GM12878 (cell line): ENCODE data around the gene NT5M. TPM values are rescaled to one million over a fixed set of nuclear protein-coding genes. Genes with fewer than 3 reads are reported as not detected.

Source experiments
- ATAC-seq: fragments of 200-7000 bp; cut with Tn5 transposase; 3 replicates; pipeline ENCODE4 v1.9.1; 2020; ENCODE audit warnings: mild to moderate bottlenecking, moderate library complexity
- BruUV-seq: library from RNA; stranded (reverse); fragments of 400-500 nt; replicated peaks from 2 replicates; lab custom pipeline; 2021; lab: Mats Ljungman, UMichigan
- CTCF ChIA-PET: fragments of 300-600 bp; sonication (Branson Sonifier 250); formaldehyde crosslinking; extraction: SDS; loops from one replicate; lab custom pipeline; 2021; ENCODE audit warnings: inconsistent platforms; lab: Yijun Ruan, JAX
- POLR2A ChIA-PET: fragments of 350-600 bp; formaldehyde crosslinking; extraction: SDS; loops from one replicate; lab custom pipeline; 2021; ENCODE audit warnings: inconsistent platforms; lab: Charles Lee
- RAD21 ChIA-PET: fragments of 300-600 bp; sonication (Branson Sonifier 250); formaldehyde crosslinking; loops from one replicate; lab custom pipeline; 2023; ENCODE audit warnings: antibody characterized with exemption; ENCODE audit not compliant: unreplicated experiment; lab: Charles Lee
- SMC1A ChIA-PET: fragments of 300-600 bp; sonication (Branson Sonifier 250); formaldehyde crosslinking; loops from one replicate; lab custom pipeline; 2023; ENCODE audit not compliant: unreplicated experiment, uncharacterized antibody; lab: Charles Lee
- DNase-seq: peaks from one replicate; pipeline ENCODE4 v3.0.0-alpha.2; 2011; ENCODE audit warnings: low read depth, low spot score
- FAIRE-seq: peaks from 3 replicates; lab custom pipeline; 2011; peaks lifted over from hg19 to GRCh38; lab: Jason Lieb, UNC
- H2AFZ ChIP-seq: 2 replicates; pipeline ENCODE4 v1.6.0; 2011; ENCODE audit warnings: low read depth, low read length, control low read depth; ENCODE audit not compliant: control insufficient read depth
- H3K27ac ChIP-seq: 2 replicates; pipeline ENCODE4 v1.5.1; 2011; ENCODE audit warnings: control low read depth; ENCODE audit not compliant: control insufficient read depth, insufficient read depth
- H3K27me3 ChIP-seq, 2 experiments: replicated peaks in 1 of 2; 2 replicates each; pipeline versions ENCODE4 v1.6.0 to v1.6.1; 2011; ENCODE audit warnings: low read length in 1 of 2; ENCODE audit not compliant: control insufficient read depth in 2 of 2, insufficient read depth in 2 of 2
- H3K36me3 ChIP-seq, 2 experiments: 2 replicates each; pipeline ENCODE4 v1.5.1; 2011; ENCODE audit warnings: low read length in 1 of 2; ENCODE audit not compliant: control insufficient read depth in 2 of 2, insufficient read depth in 2 of 2
- H3K4me1 ChIP-seq: 2 replicates; pipeline ENCODE4 v1.6.1; 2011; ENCODE audit warnings: mild to moderate bottlenecking, low read length, moderate library complexity, mixed read lengths; ENCODE audit not compliant: control insufficient read depth, insufficient read depth
- H3K4me2 ChIP-seq: 2 replicates; pipeline ENCODE4 v1.6.0; 2011; ENCODE audit warnings: control low read depth; ENCODE audit not compliant: control insufficient read depth, insufficient read depth
- H3K4me3 ChIP-seq: fragments of 200-600 bp; sonication (generic); 2 replicates; pipeline ENCODE4 v1.5.1; 2016
- H3K79me2 ChIP-seq: 2 replicates; pipeline ENCODE4 v1.6.0; 2011; ENCODE audit warnings: low read length; ENCODE audit not compliant: control insufficient read depth, insufficient read depth
- H3K9ac ChIP-seq: 2 replicates; pipeline ENCODE4 v1.8.0; 2011; ENCODE audit warnings: low read length, control low read depth, mixed read lengths; ENCODE audit not compliant: control insufficient read depth, insufficient read depth
- H3K9me3 ChIP-seq: replicated peaks from 3 replicates; pipeline ENCODE4 v1.5.1; 2011; ENCODE audit warnings: mild to moderate bottlenecking, low read length; ENCODE audit not compliant: control insufficient read depth, insufficient read depth
- H4K20me1 ChIP-seq: 2 replicates; pipeline ENCODE4 v1.6.0; 2011; ENCODE audit not compliant: control insufficient read depth, insufficient read depth
- BMI1 ChIP-seq: fragments of 450-650 bp; IDR thresholded peaks from 2 replicates; pipeline ENCODE4 v1.6.1; 2016; ENCODE audit warnings: mild to moderate bottlenecking, moderate library complexity, borderline replicate concordance
- IKZF1 ChIP-seq: fragments of 450-650 bp; conservative IDR thresholded peaks from 2 replicates; pipeline ENCODE4 v1.6.1; 2017; ENCODE audit warnings: antibody characterized with exemption, mild to moderate bottlenecking
- KDM1A ChIP-seq: fragments of 200-600 bp; sonication (generic); IDR thresholded peaks from 2 replicates; pipeline ENCODE4 v1.6.1; 2016; ENCODE audit warnings: borderline replicate concordance
- NFXL1 ChIP-seq: fragments of 450-650 bp; IDR thresholded peaks from 2 replicates; pipeline ENCODE4 v1.6.1; 2017; ENCODE audit warnings: antibody characterized with exemption, mild to moderate bottlenecking, borderline replicate concordance
- NRF1 ChIP-seq: conservative IDR thresholded peaks from 2 replicates; pipeline ENCODE4 v1.6.1; 2011; ENCODE audit warnings: mild to moderate bottlenecking, low read depth, low read length, improper control_type of control experiment
- POU2F2 ChIP-seq: IDR thresholded peaks from 3 replicates; pipeline ENCODE4 v1.6.1; 2011; ENCODE audit warnings: low read depth, mild to moderate bottlenecking, low read length, borderline replicate concordance
- RAD51 ChIP-seq: fragments of 450-650 bp; IDR thresholded peaks from 2 replicates; pipeline ENCODE4 v1.6.1; 2016; ENCODE audit warnings: moderate library complexity, mild to moderate bottlenecking, inconsistent platforms
- RELA ChIP-seq: fragments of 450-650 bp; IDR thresholded peaks from 2 replicates; pipeline ENCODE4 v1.8.0; 2014; ENCODE audit warnings: borderline replicate concordance; ENCODE audit not compliant: partially characterized antibody
- SMAD1 ChIP-seq: fragments of 450-650 bp; IDR thresholded peaks from 2 replicates; pipeline ENCODE4 v1.6.1; 2018; ENCODE audit warnings: mild to moderate bottlenecking, low read depth; ENCODE audit not compliant: partially characterized antibody
- TCF7 ChIP-seq: IDR thresholded peaks from 2 replicates; pipeline ENCODE4 v1.6.1; 2014; ENCODE audit warnings: antibody characterized with exemption, borderline replicate concordance
- whole genome bisulfite sequencing: methylation state at CpG from one replicate; pipeline ENCODE4 v1.1.6; 2016; ENCODE audit warnings: low lambda C conversion rate; ENCODE audit not compliant: insufficient replicate concordance, insufficient coverage; ENCODE audit errors: missing lambda C conversion rate; 5-methylcytosine and 5-hydroxymethylcytosine counted together
- in situ Hi-C: fragments of 300-500 bp; cut with MboI; formaldehyde crosslinking; loops from 9 replicates; pipeline ENCODE4 v1.14.3; 2018; ENCODE audit warnings: mixed read lengths
- intact Hi-C: fragments of 100-400 bp; cut with micrococcal nuclease; formaldehyde crosslinking; loops from one replicate; pipeline ENCODE4 v1.14.2; 2022; ENCODE audit not compliant: unreplicated experiment
- polyA plus RNA-seq, 11 experiments: library from polyadenylated mRNA; depleted of rRNA in 4 of 11; unstranded in 6 of 11; stranded (reverse) in 5 of 11; fragments of >200 nt; fragmentation: Nextera tagmentation in 4 of 11; fragmentation: Illumina TruSeq in 1 of 11; extraction: Ambion mirVana in 4 of 11; extraction: Trizol in 1 of 11; gene quantifications; 1 replicate in 1 of 11; 2 replicates in 10 of 11; pipeline versions ENCODE4 v1.2.1 to v1.2.3, GENCODE V29; 2011 to 2016; ENCODE audit warnings: inconsistent platforms in 2 of 11, missing spikeins in 2 of 11, low read depth in 1 of 11
- total RNA-seq, 4 experiments: library from RNA; depleted of rRNA in 3 of 4; stranded (reverse); fragments of >200 nt in 3 of 4; fragmentation: Illumina TruSeq in 1 of 4; extraction: Trizol in 1 of 4; gene quantifications; 2 replicates each; pipeline versions ENCODE4 v1.2.1 to v1.2.3, GENCODE V29; 2013 to 2021
- TF ChIP-seq, protein P1 (sequence below): IDR thresholded peaks from 2 replicates; pipeline ENCODE4 v1.6.1; 2012; ENCODE audit warnings: improper control_type of control experiment, low read depth, low read length; ENCODE audit not compliant: insufficient replicate concordance
- TF ChIP-seq, protein P2 (sequence below): fragments of 450-650 bp; IDR thresholded peaks from 2 replicates; pipeline ENCODE4 v1.6.1; 2016; ENCODE audit warnings: mild to moderate bottlenecking, moderate library complexity, borderline replicate concordance
- TF ChIP-seq, protein P3 (sequence below): IDR thresholded peaks from 2 replicates; pipeline ENCODE4 v1.6.1; 2012; ENCODE audit warnings: low read depth, low read length, improper control_type of control experiment

The NT5M gene
- total and polyA plus RNA-seq, 10 of the 15 experiments (the other 5 are each of a cell fraction or from before 2014, with no cell fraction given) = 0.18 to 14.1 (median 2.9) TPM

DNA sequence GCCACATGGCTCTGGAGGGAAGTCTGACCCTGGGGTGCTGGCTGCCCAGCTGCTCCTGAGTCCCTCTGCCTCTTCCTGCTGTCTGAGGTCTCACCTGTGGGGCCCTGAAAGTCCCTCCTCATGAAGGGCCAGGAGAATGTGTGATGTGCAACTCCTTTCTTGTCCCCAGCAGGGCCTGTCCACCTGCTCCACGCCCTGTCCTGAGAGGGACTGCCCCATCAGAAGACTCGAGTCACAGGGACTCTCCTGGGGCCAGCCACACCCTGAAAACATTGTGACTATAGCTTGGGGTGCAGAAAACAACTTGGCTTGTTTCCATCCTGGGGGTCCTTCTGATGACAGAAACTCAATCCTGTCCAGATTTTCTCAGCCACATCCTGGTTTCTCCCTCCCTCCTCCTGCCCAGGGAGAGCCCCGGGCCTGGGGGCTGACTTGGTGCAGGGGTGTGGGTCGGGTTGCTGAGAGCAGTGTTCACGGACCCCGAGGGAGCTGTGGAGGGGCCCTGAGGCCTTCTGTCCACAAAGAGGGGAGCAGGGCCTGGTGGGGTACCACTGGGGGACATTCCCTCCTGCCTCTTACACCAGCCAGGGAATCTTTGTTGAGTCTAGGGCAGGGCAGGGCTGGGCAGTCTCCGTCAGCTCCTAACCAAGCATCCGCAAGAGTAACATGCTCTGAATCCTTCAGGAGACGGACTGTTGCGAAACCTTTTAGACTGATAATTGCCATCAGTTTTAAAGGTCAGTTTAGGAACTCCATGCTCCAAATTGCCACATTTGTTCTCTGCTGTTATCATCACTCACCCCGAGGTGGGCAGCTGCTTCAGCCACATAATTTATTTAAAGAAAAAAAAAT is 45.9 kb downstream of the NT5M start:
- FAIRE-seq (no peak), DNase-seq (no peak), ATAC-seq (no peak)
- Histone ChIP-seq H3K4me3 (no peak overlapping the region), H3K4me2 (no peak overlapping the region), H3K4me1 (no peaks in the 10 kb centered on the region), H2AFZ (no peak overlapping the region), H3K27me3 (no peaks in the 10 kb centered on the region), H3K27ac (no peak overlapping the region), H3K79me2 (no peaks in the 10 kb centered on the region), H3K9ac (no peak overlapping the region), H3K36me3 (no peaks in the 10 kb centered on the region), H4K20me1 (no peaks in the 10 kb centered on the region), H3K9me3 (no peaks in the 10 kb centered on the region)
- RAD21 ChIA-PET = no interaction called here
- 32% methylated on average over 11 of the region's 11 CpGs for WGBS
- BruUV-seq = no TSS peak
- SMC1A ChIA-PET = no interaction called here
- in situ Hi-C loops = no loop called here
- POLR2A ChIA-PET = interaction anchor here (0.6 kb wide), 1 partner anchor 12 kb away, joined by 13 read pairs; no protein-coding TSS in a partner anchor
- intact Hi-C loops = no loop called here
- CTCF ChIA-PET = interaction anchor here (1.6 kb wide), 1 partner anchor 293 kb away, joined by 4 read pairs; no protein-coding TSS in a partner anchor
- no peak for TF ChIP-seq KDM1A
- TF ChIP-seq RELA = no peak
- TF ChIP-seq NRF1 = no peak
- no peak for TF ChIP-seq BMI1
- TF ChIP-seq, protein P1, sequence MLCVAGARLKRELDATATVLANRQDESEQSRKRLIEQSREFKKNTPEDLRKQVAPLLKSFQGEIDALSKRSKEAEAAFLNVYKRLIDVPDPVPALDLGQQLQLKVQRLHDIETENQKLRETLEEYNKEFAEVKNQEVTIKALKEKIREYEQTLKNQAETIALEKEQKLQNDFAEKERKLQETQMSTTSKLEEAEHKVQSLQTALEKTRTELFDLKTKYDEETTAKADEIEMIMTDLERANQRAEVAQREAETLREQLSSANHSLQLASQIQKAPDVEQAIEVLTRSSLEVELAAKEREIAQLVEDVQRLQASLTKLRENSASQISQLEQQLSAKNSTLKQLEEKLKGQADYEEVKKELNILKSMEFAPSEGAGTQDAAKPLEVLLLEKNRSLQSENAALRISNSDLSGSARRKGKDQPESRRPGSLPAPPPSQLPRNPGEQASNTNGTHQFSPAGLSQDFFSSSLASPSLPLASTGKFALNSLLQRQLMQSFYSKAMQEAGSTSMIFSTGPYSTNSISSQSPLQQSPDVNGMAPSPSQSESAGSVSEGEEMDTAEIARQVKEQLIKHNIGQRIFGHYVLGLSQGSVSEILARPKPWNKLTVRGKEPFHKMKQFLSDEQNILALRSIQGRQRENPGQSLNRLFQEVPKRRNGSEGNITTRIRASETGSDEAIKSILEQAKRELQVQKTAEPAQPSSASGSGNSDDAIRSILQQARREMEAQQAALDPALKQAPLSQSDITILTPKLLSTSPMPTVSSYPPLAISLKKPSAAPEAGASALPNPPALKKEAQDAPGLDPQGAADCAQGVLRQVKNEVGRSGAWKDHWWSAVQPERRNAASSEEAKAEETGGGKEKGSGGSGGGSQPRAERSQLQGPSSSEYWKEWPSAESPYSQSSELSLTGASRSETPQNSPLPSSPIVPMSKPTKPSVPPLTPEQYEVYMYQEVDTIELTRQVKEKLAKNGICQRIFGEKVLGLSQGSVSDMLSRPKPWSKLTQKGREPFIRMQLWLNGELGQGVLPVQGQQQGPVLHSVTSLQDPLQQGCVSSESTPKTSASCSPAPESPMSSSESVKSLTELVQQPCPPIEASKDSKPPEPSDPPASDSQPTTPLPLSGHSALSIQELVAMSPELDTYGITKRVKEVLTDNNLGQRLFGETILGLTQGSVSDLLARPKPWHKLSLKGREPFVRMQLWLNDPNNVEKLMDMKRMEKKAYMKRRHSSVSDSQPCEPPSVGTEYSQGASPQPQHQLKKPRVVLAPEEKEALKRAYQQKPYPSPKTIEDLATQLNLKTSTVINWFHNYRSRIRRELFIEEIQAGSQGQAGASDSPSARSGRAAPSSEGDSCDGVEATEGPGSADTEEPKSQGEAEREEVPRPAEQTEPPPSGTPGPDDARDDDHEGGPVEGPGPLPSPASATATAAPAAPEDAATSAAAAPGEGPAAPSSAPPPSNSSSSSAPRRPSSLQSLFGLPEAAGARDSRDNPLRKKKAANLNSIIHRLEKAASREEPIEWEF = no peak
- no peak for TF ChIP-seq NFXL1
- TF ChIP-seq, protein P2, sequence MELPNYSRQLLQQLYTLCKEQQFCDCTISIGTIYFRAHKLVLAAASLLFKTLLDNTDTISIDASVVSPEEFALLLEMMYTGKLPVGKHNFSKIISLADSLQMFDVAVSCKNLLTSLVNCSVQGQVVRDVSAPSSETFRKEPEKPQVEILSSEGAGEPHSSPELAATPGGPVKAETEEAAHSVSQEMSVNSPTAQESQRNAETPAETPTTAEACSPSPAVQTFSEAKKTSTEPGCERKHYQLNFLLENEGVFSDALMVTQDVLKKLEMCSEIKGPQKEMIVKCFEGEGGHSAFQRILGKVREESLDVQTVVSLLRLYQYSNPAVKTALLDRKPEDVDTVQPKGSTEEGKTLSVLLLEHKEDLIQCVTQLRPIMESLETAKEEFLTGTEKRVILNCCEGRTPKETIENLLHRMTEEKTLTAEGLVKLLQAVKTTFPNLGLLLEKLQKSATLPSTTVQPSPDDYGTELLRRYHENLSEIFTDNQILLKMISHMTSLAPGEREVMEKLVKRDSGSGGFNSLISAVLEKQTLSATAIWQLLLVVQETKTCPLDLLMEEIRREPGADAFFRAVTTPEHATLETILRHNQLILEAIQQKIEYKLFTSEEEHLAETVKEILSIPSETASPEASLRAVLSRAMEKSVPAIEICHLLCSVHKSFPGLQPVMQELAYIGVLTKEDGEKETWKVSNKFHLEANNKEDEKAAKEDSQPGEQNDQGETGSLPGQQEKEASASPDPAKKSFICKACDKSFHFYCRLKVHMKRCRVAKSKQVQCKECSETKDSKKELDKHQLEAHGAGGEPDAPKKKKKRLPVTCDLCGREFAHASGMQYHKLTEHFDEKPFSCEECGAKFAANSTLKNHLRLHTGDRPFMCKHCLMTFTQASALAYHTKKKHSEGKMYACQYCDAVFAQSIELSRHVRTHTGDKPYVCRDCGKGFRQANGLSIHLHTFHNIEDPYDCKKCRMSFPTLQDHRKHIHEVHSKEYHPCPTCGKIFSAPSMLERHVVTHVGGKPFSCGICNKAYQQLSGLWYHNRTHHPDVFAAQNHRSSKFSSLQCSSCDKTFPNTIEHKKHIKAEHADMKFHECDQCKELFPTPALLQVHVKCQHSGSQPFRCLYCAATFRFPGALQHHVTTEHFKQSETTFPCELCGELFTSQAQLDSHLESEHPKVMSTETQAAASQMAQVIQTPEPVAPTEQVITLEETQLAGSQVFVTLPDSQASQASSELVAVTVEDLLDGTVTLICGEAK = no peak
- TF ChIP-seq TCF7 = no peak
- TF ChIP-seq POU2F2 = no peak
- TF ChIP-seq SMAD1 = no peak
- TF ChIP-seq IKZF1 = no peak
- TF ChIP-seq, protein P3, sequence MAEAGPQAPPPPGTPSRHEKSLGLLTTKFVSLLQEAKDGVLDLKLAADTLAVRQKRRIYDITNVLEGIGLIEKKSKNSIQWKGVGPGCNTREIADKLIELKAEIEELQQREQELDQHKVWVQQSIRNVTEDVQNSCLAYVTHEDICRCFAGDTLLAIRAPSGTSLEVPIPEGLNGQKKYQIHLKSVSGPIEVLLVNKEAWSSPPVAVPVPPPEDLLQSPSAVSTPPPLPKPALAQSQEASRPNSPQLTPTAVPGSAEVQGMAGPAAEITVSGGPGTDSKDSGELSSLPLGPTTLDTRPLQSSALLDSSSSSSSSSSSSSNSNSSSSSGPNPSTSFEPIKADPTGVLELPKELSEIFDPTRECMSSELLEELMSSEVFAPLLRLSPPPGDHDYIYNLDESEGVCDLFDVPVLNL = no peak
- no peak for TF ChIP-seq RAD51
